ENCODE measurements around the gene KMT2D. TPM values are rescaled to one million over a fixed set of nuclear protein-coding genes. Genes with fewer than 3 reads are reported as not detected.
A peak's percentile ranks its signal among the peaks of the same experiment; 100 is the strongest.

KMT2D gene
- total RNA-seq, 1 donor from 2014 or later: 19.0 TPM

- Mint-ChIP-seq H3K4me3 (peak overlapping the region; percentile 98), H3K4me1 (peaks cover 49% of the 10 kb centered on the region), H3K36me3 (peaks cover 10% of the 10 kb centered on the region), H3K27me3 (ENCODE audit: insufficient read depth, low read depth) (peaks cover 8% of the 10 kb centered on the region), H3K27ac (peak overlapping the region; percentile 97), H3K9me3 (no peaks in the 10 kb centered on the region)
- no peak for DNase-seq (ENCODE audit: low spot score)
- H3K36me3 ChIP-seq: no peaks in the 10 kb centered on the region
- no peak overlapping the region for H3K27ac ChIP-seq
- peak overlapping the region; percentile 94 for H3K4me2 ChIP-seq
- H3K27me3 ChIP-seq: no peaks in the 10 kb centered on the region
- TF ChIP-seq EZH2 (IDR thresholded peaks at IDR 0.05) (no peak), CTCF (IDR thresholded peaks at IDR 0.05) (no peak), EZH2phosphoT487 (IDR thresholded peaks at IDR 0.05) (no peak)
- no peak overlapping the region for H2AFZ ChIP-seq (replicated peaks)
- H3F3A ChIP-seq (ENCODE audit: low read depth): peaks cover 5% of the 10 kb centered on the region
- no peaks in the 10 kb centered on the region for H3K9me3 ChIP-seq (ENCODE audit: low read depth)
- H3K4me1 ChIP-seq: peaks cover 30% of the 10 kb centered on the region
- peaks cover 59% of the 10 kb centered on the region for H4K20me1 ChIP-seq (ENCODE audit: low read depth)
- peaks cover 65% of the 10 kb centered on the region for H3K79me2 ChIP-seq (ENCODE audit: low read depth)
- H3K9ac ChIP-seq: peak overlapping the region; percentile 96
- peak overlapping the region; percentile 95 for H3K4me3 ChIP-seq
Measured at GRCh38 chr12:49059045-49059298, 1.6 kb downstream of the KMT2D start.

- peaks cover 65% of the 10 kb centered on the region for H3K79me2 ChIP-seq (ENCODE audit: low read depth)
- no peaks in the 10 kb centered on the region for H3K9me3 Mint-ChIP-seq
- peaks cover 49% of the 10 kb centered on the region for H3K4me1 Mint-ChIP-seq
- H2AFZ ChIP-seq (replicated peaks): no peak overlapping the region
- H3K4me3 ChIP-seq: peak overlapping the region; percentile 95
- H3K4me1 ChIP-seq: peaks cover 30% of the 10 kb centered on the region
- H3K27ac Mint-ChIP-seq: peak overlapping the region; percentile 97
- peak overlapping the region; percentile 94 for H3K4me2 ChIP-seq
- H3K9ac ChIP-seq: peak overlapping the region; percentile 96
- H3K36me3 Mint-ChIP-seq: peaks cover 13% of the 10 kb centered on the region
- peak; percentile 60 for DNase-seq (ENCODE audit: low spot score)
- H3K36me3 ChIP-seq: no peaks in the 10 kb centered on the region
- H3K27me3 Mint-ChIP-seq (ENCODE audit: insufficient read depth, low read depth): peaks cover 8% of the 10 kb centered on the region
- TF ChIP-seq EZH2phosphoT487 (IDR thresholded peaks at IDR 0.05): no peak
- no peak for TF ChIP-seq CTCF (IDR thresholded peaks at IDR 0.05)
- no peak for TF ChIP-seq EZH2 (IDR thresholded peaks at IDR 0.05)
- H3K9me3 ChIP-seq (ENCODE audit: low read depth): no peaks in the 10 kb centered on the region
- H3K4me3 Mint-ChIP-seq: peak overlapping the region; percentile 98
- H3K27ac ChIP-seq: no peak overlapping the region
- peaks cover 5% of the 10 kb centered on the region for H3F3A ChIP-seq (ENCODE audit: low read depth)
- H3K27me3 ChIP-seq: no peaks in the 10 kb centered on the region
- peaks cover 63% of the 10 kb centered on the region for H4K20me1 ChIP-seq (ENCODE audit: low read depth)
Measured at GRCh38 chr12:49058366-49059044, 2.1 kb downstream of the KMT2D start.

- H3K27me3 ChIP-seq: no peaks in the 10 kb centered on the region
- Mint-ChIP-seq H3K4me1 (peaks cover 49% of the 10 kb centered on the region), H3K4me3 (peak overlapping the region; percentile 98), H3K27ac (peak overlapping the region; percentile 72), H3K9me3 (no peaks in the 10 kb centered on the region), H3K36me3 (peaks cover 19% of the 10 kb centered on the region), H3K27me3 (ENCODE audit: insufficient read depth, low read depth) (peaks cover 8% of the 10 kb centered on the region)
- no peak overlapping the region for H2AFZ ChIP-seq (replicated peaks)
- H3K9ac ChIP-seq: peak overlapping the region; percentile 96
- TF ChIP-seq EZH2phosphoT487 (IDR thresholded peaks at IDR 0.05): no peak
- no peak for TF ChIP-seq EZH2 (IDR thresholded peaks at IDR 0.05)
- TF ChIP-seq CTCF (IDR thresholded peaks at IDR 0.05): no peak
- H3K4me2 ChIP-seq: peak overlapping the region; percentile 94
- H3K9me3 ChIP-seq (ENCODE audit: low read depth): no peaks in the 10 kb centered on the region
- peak; percentile 15 for DNase-seq (ENCODE audit: low spot score)
- H3K27ac ChIP-seq: no peak overlapping the region
- H3F3A ChIP-seq (ENCODE audit: low read depth): peaks cover 5% of the 10 kb centered on the region
- H3K4me3 ChIP-seq: peak overlapping the region; percentile 95
- H3K79me2 ChIP-seq (ENCODE audit: low read depth): peaks cover 65% of the 10 kb centered on the region
- no peaks in the 10 kb centered on the region for H3K36me3 ChIP-seq
- peaks cover 63% of the 10 kb centered on the region for H4K20me1 ChIP-seq (ENCODE audit: low read depth)
- H3K4me1 ChIP-seq: peaks cover 30% of the 10 kb centered on the region
Measured at GRCh38 chr12:49057888-49058287, 2.7 kb downstream of the KMT2D start.
